Testis (tissue), 3 donors: ENCODE measurements around the gene SETD3. TPM values are rescaled to one million over a fixed set of nuclear protein-coding genes. Genes with fewer than 3 reads are reported as not detected.
A peak's percentile ranks its signal among the peaks of the same experiment; 100 is the strongest.

Experiments
- DNase-seq: peaks from one replicate; pipeline ENCODE4 v3.0.0-alpha.2; 2019
- H3K27ac ChIP-seq, 2 donors: fragments of 200-600 bp; sonication (generic); one replicate each; pipeline ENCODE4 v1.5.1; 2019
- H3K27me3 ChIP-seq: fragments of 200-600 bp; sonication (generic); one replicate; pipeline ENCODE4 v1.5.1; 2019
- H3K36me3 ChIP-seq: fragments of 200-600 bp; sonication (generic); one replicate; pipeline ENCODE4 v1.5.1; 2017; ENCODE audit warnings: low read depth; ENCODE audit errors: missing control alignments
- H3K4me1 ChIP-seq: fragments of 200-600 bp; sonication (generic); one replicate; pipeline ENCODE4 v1.5.1; 2019
- H3K4me3 ChIP-seq, 2 donors: fragments of 200-600 bp; sonication (generic); one replicate each; pipeline ENCODE4 v1.5.1; 2017 to 2019
- H3K9me3 ChIP-seq: fragments of 200-600 bp; sonication (generic); one replicate; pipeline ENCODE4 v1.5.1; 2017
- POLR2A ChIP-seq: fragments of 450-650 bp; IDR thresholded peaks from one replicate; pipeline ENCODE4 v1.6.1; 2017; ENCODE audit warnings: antibody characterized with exemption, mild to moderate bottlenecking, moderate library complexity
- WGBS, 2 donors: methylation state at CpG; one replicate each; pipeline ENCODE4 v1.1.5; 2018; 5-methylcytosine and 5-hydroxymethylcytosine counted together
- intact Hi-C: fragments of 100-400 bp; cut with DNase I; formaldehyde crosslinking; loops from one replicate; pipeline ENCODE4 v1.15.1; 2023; ENCODE audit warnings: low total_unique reads
- polyA plus RNA-seq: library from polyadenylated mRNA; stranded (reverse); fragments of 350-450 nt; fragmentation: Illumina TruSeq; extraction: RNeasy Lipid Tissue Mini Kit (QIAGEN cat#74804); gene quantifications from one replicate; pipeline ENCODE4 v1.2.3, GENCODE V29; 2014; ENCODE audit warnings: low read depth, low replicate concordance; ENCODE audit not compliant: insufficient read depth
- total RNA-seq, 2 donors: library from RNA; depleted of rRNA; stranded (reverse); fragments of >200 nt; gene quantifications; one replicate each; pipeline ENCODE4 v1.2.3, GENCODE V29; 2016
- TF ChIP-seq, protein P1 (sequence below), 3 experiments: fragments of 450-650 bp in 2 of 3; fragments of 200-600 bp in 1 of 3; sonication (generic) in 1 of 3; IDR thresholded peaks; one replicate each; pipeline ENCODE4 v1.5.1; 2016 to 2019; ENCODE audit warnings: antibody characterized with exemption in 3 of 3, mild to moderate bottlenecking in 2 of 3, moderate library complexity in 1 of 3

Gene SETD3
- total and polyA plus RNA-seq, 3 donors from 2014 or later = 135 to 186 (median 160) TPM

DNA sequence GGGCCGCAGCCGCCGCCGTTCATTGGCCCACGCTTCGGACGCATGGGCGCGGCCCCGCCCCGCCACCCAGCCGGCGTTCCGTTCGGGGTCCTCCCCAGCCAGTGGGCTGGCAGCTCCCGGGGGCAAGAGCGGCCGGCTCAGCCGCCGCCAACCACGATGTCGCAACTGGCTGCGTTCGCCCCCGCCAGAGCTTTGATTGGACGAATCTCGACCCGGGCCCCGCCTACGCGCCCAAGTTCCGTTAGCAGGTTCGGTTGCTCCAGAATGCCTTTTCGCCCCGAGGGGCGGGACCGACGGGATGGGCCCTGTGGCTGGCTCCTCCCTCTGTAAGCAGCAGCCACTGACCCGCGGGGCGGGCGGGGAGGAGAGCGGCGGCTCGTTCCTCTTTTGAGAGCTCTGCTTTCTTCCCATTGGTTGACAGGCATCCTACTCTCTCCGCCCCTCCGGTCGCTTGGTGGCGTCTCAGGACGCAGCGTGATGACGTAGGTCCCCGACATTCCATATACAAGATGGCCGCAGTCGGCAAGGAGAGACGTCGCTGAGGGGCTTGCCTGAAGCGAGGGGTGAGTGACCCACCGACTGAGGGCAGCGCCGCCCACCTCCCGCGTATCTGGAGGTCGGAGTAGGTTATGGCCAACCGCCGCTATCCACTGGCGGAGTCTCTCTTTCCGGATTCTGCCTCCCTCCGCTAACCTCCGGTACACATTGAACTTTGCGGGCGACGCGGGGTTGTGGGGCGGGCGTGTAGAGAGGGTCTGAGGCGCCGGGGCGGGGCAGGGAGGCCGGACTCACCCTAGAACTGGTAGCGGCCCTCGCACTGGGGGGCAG is 472 bp upstream of the SETD3 start, which contains the start of gene CCNK:
CCNK (plus strand) TSS at position 493 of the 828 bp plus-strand sequence. CDS start 11,269 bp downstream, outside the sequence.
- peak within 1 kb of the TSS; percentile 95 to 100 for H3K4me3 ChIP-seq
- peak; percentile 100 for DNase-seq
- no peaks in the 10 kb centered on the region for H3K36me3 ChIP-seq
- TF ChIP-seq, protein P1, sequence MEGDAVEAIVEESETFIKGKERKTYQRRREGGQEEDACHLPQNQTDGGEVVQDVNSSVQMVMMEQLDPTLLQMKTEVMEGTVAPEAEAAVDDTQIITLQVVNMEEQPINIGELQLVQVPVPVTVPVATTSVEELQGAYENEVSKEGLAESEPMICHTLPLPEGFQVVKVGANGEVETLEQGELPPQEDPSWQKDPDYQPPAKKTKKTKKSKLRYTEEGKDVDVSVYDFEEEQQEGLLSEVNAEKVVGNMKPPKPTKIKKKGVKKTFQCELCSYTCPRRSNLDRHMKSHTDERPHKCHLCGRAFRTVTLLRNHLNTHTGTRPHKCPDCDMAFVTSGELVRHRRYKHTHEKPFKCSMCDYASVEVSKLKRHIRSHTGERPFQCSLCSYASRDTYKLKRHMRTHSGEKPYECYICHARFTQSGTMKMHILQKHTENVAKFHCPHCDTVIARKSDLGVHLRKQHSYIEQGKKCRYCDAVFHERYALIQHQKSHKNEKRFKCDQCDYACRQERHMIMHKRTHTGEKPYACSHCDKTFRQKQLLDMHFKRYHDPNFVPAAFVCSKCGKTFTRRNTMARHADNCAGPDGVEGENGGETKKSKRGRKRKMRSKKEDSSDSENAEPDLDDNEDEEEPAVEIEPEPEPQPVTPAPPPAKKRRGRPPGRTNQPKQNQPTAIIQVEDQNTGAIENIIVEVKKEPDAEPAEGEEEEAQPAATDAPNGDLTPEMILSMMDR (IDR thresholded peaks at IDR 0.05) = peak in 1 of 3 experiments; percentile 12
- TF ChIP-seq POLR2A = peak; percentile 86
- H3K4me1 ChIP-seq = peaks cover 22% of the 10 kb centered on the region
- WGBS, 2 donors = 0 to 2% methylated on average over 11 to 73 of the region's 82 CpGs
- peak within 1 kb of the TSS; percentile 87 to 89 for H3K27ac ChIP-seq
- intact Hi-C loops = no loop called here
- H3K27me3 ChIP-seq = no peaks in the 10 kb centered on the region
- H3K9me3 ChIP-seq = no peaks in the 10 kb centered on the region

DNA sequence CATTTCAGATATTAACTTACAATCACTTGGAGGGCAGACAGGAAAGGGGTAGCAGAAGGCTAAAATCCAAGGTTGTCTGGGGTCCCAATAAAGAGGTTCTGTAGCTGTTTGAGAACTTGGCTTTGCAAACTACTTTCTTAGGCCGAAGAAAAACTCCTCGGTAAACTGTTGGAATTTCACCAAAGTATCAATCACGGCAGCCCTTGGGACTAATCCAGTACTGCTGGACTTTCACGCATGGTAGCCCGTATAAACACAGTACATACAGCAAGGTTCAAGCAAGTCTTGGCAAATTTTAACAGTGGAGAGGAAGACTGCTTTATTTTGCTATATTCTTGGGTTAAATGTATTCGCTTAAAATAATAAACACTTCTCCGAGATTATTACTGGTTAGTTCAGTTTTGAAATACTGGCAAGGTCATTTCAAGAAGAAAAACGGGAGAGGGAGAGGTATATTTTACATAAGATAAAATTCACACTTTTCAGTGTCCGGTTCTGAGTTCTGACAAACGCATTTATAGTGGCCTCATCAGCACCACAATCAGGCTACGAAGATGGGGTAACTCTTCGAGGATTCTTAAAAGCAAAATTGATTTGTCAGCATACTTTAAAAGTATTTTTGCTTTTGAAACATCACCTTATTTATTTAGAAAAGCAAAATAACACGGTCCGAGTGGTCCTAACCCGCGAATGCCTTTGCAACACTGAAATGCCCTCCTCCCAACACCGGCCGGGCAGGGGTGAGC is 1.3 kb downstream of the SETD3 start:
- Histone ChIP-seq H3K27ac (peak overlapping the region; percentile 69 to 89), H3K36me3 (no peaks in the 10 kb centered on the region), H3K9me3 (no peaks in the 10 kb centered on the region), H3K4me3 (peak overlapping the region; percentile 65 to 95), H3K27me3 (no peaks in the 10 kb centered on the region), H3K4me1 (peaks cover 22% of the 10 kb centered on the region)
- intact Hi-C loops = no loop called here
- no peak for TF ChIP-seq POLR2A
- TF ChIP-seq, protein P1 (IDR thresholded peaks at IDR 0.05) = no peak
- DNase-seq = no peak
- 7 to 8% methylated on average over 18 of the region's 18 CpGs for WGBS, 2 donors

DNA sequence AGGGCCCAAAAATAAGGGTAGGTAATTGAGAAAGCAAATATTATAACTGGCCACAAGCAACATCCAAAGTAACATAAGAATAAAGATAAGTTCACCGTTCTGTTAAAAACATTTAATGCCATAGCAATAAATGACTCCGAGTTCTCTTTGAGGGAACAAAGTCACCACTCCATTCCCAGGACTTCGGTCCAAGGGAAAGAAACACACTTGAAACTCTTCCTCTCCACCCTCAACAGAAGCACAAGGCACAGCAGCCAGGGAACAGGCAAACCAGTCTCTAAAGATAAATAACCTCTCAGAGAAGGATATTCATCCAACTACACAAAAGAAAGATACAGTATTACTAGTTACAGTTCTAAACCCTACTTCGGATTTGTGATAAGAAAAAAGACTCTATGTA is 2.5 kb downstream of the SETD3 start:
- WGBS, 2 donors = 25 to 50% methylated on average over 4 of the region's 4 CpGs
- no peaks in the 10 kb centered on the region for H3K9me3 ChIP-seq
- H3K27ac ChIP-seq = peak overlapping the region in 1 of 2 donors; percentile 35
- no peaks in the 10 kb centered on the region for H3K36me3 ChIP-seq
- H3K4me1 ChIP-seq = peaks cover 22% of the 10 kb centered on the region
- no peak for DNase-seq
- intact Hi-C loops = no loop called here
- TF ChIP-seq, protein P1 (IDR thresholded peaks at IDR 0.05) = no peak
- TF ChIP-seq POLR2A = no peak
- peak overlapping the region in 1 of 2 donors; percentile 65 for H3K4me3 ChIP-seq
- H3K27me3 ChIP-seq = no peaks in the 10 kb centered on the region

DNA sequence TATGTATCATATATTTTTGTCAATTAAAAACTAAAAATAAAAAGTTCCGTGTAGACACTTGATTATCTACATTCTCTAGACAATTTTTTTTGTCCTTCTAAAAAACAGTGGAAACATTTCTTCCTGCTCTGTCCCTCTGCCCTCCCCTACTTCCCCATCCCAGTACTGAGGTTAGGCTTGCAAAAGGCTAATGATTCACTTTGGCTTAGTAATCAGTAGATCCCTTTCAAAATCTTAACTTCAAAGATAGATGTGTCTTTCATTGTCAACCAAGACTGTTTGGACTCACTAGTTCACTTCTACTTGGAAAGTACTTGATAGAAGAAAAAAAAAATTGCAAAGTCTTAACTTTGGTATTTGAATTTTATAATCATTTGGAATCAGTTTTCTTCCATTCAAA is 3.8 kb downstream of the SETD3 start:
- no peaks in the 10 kb centered on the region for H3K9me3 ChIP-seq
- H3K4me1 ChIP-seq = peaks cover 16% of the 10 kb centered on the region
- H3K27me3 ChIP-seq = no peaks in the 10 kb centered on the region
- TF ChIP-seq POLR2A = no peak
- TF ChIP-seq, protein P1 (IDR thresholded peaks at IDR 0.05) = no peak
- H3K27ac ChIP-seq = no peak overlapping the region
- no peak for DNase-seq
- no peaks in the 10 kb centered on the region for H3K36me3 ChIP-seq
- no peak overlapping the region for H3K4me3 ChIP-seq
- WGBS, 2 donors = 40 to 54% methylated on average over 1 of the region's 1 CpG
- intact Hi-C loops = no loop called here
